Effector memory CD4-positive, alpha-beta T cell (primary cell): ENCODE data around the gene KLHL30.

Source experiments
- DNase-seq, 3 donors: peaks; one replicate each; pipeline ENCODE4 v3.0.0-alpha.2; 2020
- H3K27ac ChIP-seq: 2 replicates; pipeline ENCODE4 v1.7.0; 2013; ENCODE audit warnings: mild to moderate bottlenecking, low read length, moderate library complexity; ENCODE audit not compliant: insufficient read depth, poor library complexity, severe bottlenecking
- H3K27me3 ChIP-seq: replicated peaks from 2 replicates; pipeline ENCODE4 v1.7.0; 2013; ENCODE audit warnings: mild to moderate bottlenecking, low read length; ENCODE audit not compliant: insufficient read depth, control insufficient read depth, poor library complexity, severe bottlenecking
- H3K36me3 ChIP-seq: 2 replicates; pipeline ENCODE4 v1.7.0; 2013; ENCODE audit warnings: mild to moderate bottlenecking, low read length, moderate library complexity; ENCODE audit not compliant: control insufficient read depth, insufficient read depth
- H3K4me1 ChIP-seq: 2 replicates; pipeline ENCODE4 v1.7.0; 2013; ENCODE audit warnings: low read length, mild to moderate bottlenecking; ENCODE audit not compliant: control insufficient read depth, insufficient read depth, poor library complexity, severe bottlenecking
- H3K4me3 ChIP-seq: 2 replicates; pipeline ENCODE4 v1.7.0; 2013; ENCODE audit warnings: low read length, low read depth, mild to moderate bottlenecking; ENCODE audit not compliant: insufficient read depth, poor library complexity, severe bottlenecking
- H3K9me3 ChIP-seq: 2 replicates; pipeline ENCODE4 v1.7.0; 2013; ENCODE audit warnings: mild to moderate bottlenecking, low read length, moderate library complexity; ENCODE audit not compliant: control insufficient read depth

Gene KLHL30

DNA sequence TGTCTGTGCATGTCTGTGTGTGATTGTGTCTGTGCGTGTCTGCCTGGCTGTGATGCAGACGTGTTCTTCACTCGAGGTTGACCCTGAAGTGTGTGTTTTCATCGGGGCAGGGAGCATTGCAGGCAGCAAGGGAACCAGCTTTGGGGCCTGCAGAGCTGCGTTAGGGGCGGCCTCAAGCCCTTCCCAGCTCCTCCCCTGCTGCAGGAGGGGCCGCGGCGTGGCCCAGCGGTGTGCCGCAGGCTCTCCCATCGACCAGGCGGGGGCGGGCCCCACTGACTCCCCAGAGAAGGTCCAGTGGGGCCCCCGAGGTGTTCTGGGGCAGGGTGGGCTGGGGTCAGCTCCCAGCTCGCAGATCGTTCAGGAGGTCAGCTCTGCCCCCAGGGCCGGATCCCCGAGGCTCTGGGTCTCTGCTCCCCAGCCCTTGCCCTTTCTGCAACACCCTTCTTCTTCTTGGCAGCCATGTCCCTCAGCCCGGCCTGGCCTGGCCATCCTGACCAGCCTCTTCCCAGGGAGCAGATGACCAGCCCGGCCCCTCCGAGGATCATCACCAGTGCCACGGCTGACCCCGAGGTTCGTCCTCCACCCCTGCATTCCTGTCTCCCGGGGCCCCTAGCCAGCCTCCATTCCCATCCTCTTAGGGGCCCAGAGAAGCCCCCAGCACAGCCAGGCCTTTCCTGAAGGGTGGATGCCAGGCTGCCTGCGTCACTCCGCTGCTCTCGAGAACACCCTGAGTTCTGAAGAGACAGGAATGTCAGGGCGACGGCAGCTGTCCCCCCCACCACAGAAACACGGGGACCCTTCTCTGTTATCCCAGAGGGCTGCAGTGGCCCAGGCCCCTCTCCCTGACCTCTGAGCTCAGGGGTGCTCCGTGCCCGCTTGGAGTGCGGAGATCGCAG, 11.1 kb upstream of the KLHL30 start:
- no peak overlapping the region for H3K4me3 ChIP-seq
- no peaks in the 10 kb centered on the region for H3K4me1 ChIP-seq
- H3K27ac ChIP-seq: no peak overlapping the region
- DNase-seq: no peak
- H3K9me3 ChIP-seq: no peaks in the 10 kb centered on the region
- H3K27me3 ChIP-seq: no peaks in the 10 kb centered on the region
- no peaks in the 10 kb centered on the region for H3K36me3 ChIP-seq

DNA sequence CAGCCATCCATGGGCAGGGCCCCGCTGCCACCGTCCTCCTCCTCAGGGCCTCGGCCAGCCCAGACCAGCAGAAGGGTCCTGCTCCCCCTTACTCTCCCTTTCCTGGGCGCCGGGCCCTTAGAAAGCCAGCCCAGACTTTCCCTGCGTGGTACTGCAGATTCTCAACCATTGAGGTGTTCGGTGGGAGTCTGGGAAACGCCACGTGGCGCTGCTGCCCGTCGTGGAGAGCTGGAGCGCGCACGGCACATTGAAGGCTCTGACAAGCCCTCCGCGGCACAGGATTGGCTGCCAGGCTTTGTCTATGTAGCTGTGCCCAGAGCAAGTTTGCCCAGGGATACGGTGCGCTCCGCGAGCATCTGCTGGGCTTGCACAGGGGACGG, 10.4 kb upstream of the KLHL30 start:
- H3K27ac ChIP-seq: no peak overlapping the region
- no peaks in the 10 kb centered on the region for H3K9me3 ChIP-seq
- no peak overlapping the region for H3K4me3 ChIP-seq
- H3K27me3 ChIP-seq: no peaks in the 10 kb centered on the region
- H3K4me1 ChIP-seq: no peaks in the 10 kb centered on the region
- H3K36me3 ChIP-seq: no peaks in the 10 kb centered on the region
- no peak for DNase-seq

DNA sequence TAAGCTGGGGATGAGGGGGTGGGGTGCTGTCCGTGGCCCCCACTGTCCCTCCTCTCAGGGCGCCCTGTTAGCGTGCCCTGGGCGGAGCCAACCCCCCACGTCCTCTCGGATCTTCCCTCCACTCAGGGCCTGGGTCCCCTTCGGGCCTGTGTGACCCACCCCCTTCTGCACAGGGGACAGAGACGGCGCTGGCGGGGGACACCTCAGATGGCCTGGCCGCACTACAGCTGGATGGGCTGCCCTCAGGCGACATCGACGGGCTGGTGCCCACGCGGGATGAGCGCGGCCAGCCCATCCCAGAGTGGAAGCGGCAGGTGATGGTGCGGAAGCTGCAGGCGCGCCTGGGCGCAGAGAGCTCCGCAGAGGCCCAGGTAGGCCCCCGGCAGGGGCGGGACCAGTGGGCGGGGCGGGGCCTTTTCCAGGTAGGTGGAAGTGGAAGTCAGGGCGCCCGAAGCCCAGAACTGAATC, 9.9 kb upstream of the KLHL30 start:
- no peaks in the 10 kb centered on the region for H3K36me3 ChIP-seq
- H3K4me3 ChIP-seq: no peak overlapping the region
- H3K9me3 ChIP-seq: no peaks in the 10 kb centered on the region
- no peak overlapping the region for H3K27ac ChIP-seq
- H3K27me3 ChIP-seq: no peaks in the 10 kb centered on the region
- H3K4me1 ChIP-seq: no peaks in the 10 kb centered on the region
- DNase-seq: no peak

DNA sequence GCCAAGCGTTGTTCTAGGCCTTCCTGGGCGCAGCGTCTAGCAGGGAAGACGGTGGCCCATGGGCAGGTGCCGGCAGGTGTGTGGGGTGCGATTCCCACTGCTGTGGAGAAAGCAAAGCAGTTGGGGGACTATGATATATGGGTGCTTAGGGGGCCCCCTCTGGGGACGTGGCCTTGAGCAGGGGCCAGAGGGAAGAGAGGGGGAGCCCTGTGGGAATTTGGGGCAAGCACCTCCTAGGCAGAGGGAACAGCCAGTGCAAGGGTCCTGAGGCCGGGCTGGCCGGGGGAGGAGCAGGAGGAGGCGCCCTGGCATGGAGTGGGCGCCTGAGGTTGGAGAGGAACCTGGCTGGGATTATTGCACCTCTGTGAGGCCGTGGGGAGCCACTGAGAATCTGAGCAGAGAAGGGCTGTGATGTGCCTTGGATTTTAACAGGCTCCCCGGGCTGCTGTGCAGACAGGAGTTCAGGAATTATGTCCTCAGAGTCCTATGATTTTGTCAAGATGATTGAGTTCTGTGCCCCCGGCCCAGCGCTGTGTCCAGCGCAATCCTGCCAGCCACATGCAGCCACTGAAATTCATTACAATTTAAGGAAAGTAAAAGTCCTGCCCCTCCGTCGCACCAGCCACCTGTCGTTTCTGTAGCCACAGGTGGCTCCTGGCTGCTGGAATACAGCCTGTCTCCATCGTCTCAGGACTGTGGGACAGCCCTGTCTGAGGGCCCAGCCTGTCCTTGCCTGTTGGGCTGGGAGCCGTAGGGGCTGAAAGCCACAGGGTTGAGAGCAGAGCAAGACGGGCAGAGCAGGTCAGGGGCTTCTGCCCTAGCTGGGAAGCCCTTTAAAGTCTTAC, 9.1 kb upstream of the KLHL30 start:
- Histone ChIP-seq H3K27me3 (no peaks in the 10 kb centered on the region), H3K4me1 (no peaks in the 10 kb centered on the region), H3K9me3 (no peaks in the 10 kb centered on the region), H3K27ac (no peak overlapping the region), H3K36me3 (no peaks in the 10 kb centered on the region), H3K4me3 (no peak overlapping the region)
- DNase-seq: no peak

DNA sequence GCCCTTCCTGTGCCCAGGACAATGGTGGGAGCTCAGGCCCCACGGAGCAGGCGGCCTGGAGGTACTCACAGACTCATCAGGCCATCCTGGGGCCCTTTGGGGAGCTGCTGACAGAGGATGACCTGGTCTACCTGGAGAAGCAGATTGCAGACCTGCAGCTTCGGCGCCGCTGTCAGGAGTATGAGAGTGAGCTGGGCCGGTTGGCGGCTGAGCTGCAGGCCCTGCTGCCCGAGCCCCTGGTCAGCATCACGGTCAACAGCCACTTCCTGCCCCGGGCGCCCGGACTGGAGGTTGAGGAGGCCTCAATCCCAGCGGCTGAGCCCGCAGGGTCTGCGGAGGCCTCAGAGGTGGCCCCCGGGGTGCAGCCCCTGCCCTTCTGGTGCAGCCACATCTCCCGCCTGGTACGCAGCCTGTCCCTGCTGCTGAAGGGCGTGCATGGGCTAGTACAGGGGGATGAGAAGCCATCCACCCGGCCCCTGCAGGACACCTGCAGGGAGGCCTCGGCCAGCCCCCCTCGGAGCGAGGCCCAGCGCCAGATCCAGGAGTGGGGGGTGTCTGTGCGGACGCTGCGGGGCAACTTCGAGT, 8.3 kb upstream of the KLHL30 start:
- H3K36me3 ChIP-seq: no peaks in the 10 kb centered on the region
- no peaks in the 10 kb centered on the region for H3K4me1 ChIP-seq
- no peak for DNase-seq
- H3K4me3 ChIP-seq: no peak overlapping the region
- H3K9me3 ChIP-seq: no peaks in the 10 kb centered on the region
- H3K27ac ChIP-seq: no peak overlapping the region
- H3K27me3 ChIP-seq: no peaks in the 10 kb centered on the region

DNA sequence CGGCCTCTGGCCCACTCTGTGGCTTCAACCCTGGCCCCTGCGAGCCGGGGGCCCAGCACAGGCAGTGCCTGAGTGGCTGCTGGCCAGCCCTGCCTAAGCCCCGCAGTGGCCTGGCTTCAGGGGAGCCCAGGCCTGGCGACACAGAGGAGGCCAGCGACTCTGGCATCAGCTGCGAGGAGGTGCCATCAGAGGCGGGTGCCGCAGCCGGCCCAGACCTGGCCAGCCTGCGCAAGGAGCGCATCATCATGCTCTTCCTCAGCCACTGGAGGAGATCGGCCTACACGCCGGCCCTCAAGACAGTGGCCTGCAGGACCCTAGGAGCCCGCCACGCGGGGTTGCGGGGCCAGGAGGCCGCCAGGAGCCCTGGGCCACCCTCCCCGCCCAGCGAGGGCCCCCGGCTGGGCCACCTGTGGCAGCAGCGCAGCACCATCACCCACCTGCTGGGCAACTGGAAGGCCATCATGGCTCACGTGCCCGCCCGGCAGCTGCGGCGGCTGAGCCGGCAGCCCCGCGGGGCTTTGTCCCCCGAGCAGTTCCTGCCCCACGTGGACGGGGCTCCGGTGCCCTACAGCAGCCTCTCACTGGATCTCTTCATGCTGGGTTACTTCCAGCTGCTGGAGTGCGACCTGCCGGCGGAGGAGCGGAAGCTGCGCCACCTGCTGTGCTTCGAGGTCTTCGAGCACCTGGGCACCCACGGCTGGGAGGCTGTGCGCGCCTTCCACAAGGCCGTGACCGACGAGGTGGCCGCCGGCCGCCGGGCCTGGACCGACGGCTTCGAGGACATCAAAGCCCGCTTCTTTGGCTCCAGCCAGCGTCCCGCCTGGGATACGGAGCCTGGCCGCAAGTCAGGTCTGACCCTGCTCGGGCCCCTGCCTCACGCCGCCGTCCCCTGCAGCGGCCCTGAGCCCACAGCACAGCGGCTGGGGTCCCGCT, 7.5 kb upstream of the KLHL30 start:
- Histone ChIP-seq H3K9me3 (no peaks in the 10 kb centered on the region), H3K36me3 (no peaks in the 10 kb centered on the region), H3K4me3 (no peak overlapping the region), H3K4me1 (no peaks in the 10 kb centered on the region), H3K27me3 (no peaks in the 10 kb centered on the region), H3K27ac (no peak overlapping the region)
- DNase-seq: no peak

DNA sequence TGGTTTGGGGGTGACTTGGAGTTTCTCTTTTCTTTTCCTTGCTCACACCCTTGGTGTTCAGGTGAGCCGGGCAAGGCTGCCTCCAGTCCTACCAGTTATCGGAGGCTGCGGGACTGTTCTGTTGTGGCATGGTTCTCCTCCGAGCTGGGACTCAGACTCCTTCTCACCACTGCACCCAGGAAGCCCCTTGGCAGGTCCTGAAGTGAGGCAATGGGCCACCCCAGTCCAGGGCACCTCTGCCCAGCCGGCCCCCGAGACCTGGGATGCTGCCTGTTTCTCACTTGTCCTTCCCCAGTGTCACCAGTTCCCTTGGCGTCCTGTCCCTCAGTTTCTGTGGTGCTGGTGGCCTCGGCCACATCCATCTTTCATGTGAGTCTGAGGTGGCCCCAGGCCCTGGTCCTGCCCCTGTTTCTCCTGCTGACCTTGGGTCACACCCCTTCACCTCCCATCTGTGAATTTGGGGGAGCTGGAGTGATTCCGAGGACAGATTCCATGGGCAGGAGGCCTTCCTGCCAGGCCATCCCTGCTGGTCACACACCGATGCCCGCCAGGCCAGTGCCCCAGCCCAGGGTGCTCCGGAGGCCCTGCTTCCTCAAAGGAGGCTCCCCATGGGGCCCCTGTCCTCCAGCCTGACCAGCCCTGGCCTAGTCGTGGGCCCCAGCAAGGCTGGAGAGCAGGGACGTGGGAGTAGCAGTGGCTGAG, 6.6 kb upstream of the KLHL30 start:
- Histone ChIP-seq H3K27me3 (no peaks in the 10 kb centered on the region), H3K27ac (no peak overlapping the region), H3K4me1 (no peaks in the 10 kb centered on the region), H3K4me3 (no peak overlapping the region), H3K9me3 (no peaks in the 10 kb centered on the region), H3K36me3 (no peaks in the 10 kb centered on the region)
- DNase-seq: no peak

DNA sequence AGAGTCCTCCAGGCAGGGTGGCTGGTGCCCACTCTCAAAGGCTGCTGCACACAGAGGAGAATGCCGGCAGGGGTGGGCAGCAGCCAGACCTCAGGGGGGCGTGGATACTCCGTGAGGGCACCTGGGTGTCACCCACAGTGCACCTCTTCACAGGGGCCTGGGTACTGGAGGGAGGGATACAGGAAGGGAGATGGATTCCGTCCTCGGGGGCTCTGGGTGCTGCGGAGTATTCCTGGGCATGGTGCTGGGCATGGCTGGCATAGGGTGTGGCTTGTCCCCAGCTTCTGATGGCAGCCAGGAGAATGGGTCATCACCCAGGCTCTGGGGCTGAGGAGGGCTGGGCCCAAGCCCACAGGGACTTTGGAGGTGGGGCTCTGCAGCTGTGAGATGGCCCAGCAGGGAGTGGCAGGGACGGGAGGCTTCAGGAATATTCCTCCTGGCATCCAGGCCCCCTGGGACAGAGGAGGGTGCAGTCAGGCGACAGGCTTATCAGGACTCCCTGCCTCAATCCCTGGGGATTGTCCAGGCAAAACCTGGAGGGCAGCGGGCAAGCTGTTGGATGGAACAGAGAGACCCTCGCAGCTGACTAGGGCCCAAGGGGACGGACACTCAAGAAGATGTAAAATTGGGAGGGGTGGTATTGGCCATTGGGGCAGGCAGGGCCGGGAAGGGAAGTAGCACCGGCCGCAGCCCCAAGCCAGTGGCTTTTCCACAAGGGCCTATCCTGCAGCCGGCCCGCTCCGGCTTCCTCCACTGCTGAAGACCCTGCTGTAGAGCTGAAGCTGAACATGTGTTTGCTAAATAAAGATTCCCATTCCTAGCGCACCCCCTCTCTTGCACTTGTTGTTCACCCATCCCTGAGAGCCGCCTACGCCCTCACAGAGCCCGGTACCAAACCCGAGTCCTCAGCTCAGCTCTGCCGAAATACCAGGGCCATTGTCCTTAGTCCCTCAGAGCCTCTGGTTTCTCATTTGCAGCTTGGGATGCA, 5.7 kb upstream of the KLHL30 start:
- H3K4me3 ChIP-seq: no peak overlapping the region
- DNase-seq: no peak
- no peak overlapping the region for H3K27ac ChIP-seq
- H3K27me3 ChIP-seq: no peaks in the 10 kb centered on the region
- no peaks in the 10 kb centered on the region for H3K9me3 ChIP-seq
- no peaks in the 10 kb centered on the region for H3K4me1 ChIP-seq
- no peaks in the 10 kb centered on the region for H3K36me3 ChIP-seq
